Ureter (tissue), 1 donor: ENCODE results near the gene ITGA8. TPM values are rescaled to one million over a fixed set of nuclear protein-coding genes. Genes with fewer than 3 reads are reported as not detected.
"Not testable (repeated sequence)": the region's sequence is repeated elsewhere in the genome, so short reads cannot be mapped to it uniquely, and the experiment has no call there.

ENCODE experiments used
- DNase-seq: peaks from one replicate; pipeline ENCODE4 v3.0.0-alpha.2; 2020; ENCODE audit warnings: low spot score
- total RNA-seq: library from RNA; stranded (reverse); gene quantifications from one replicate; pipeline ENCODE4 v1.2.4, GENCODE V29; 2023
- donor health status: DM: yes; HTN: yes; CAD: no.

ITGA8 gene
- total RNA-seq, 1 donor from 2014 or later: 58.6 TPM

DNA sequence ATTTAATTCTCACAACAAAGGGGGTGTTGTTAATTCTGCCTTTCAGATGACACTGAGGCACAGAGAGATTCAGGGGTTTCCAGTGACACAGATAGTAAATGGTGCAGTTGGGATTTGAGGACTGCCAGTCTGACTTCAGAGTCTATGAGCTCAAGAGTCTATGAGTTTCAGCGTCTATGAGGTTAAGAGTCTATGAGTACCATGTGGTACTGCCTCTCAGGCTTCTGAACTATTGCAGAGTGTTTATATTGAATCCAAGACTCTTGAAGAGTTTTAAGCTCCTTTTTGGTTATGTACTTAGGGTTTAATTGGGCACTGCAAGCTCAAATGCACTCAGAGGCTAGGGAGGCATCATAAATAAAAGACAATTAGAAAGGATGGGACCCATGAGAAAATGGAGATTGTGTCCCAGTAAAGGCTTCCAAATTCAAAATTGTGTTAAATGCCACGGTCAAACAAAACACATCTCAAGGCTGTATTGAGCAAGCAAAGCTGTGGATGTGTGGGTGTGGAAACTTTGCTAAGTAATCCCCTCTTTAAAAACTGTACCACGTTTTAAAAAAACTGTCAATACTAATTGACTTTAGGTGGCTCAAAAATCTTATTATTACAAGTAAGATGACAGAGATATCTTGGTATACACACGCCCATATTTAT, 224.7 kb downstream of the ITGA8 start:
- no peak for DNase-seq

DNA sequence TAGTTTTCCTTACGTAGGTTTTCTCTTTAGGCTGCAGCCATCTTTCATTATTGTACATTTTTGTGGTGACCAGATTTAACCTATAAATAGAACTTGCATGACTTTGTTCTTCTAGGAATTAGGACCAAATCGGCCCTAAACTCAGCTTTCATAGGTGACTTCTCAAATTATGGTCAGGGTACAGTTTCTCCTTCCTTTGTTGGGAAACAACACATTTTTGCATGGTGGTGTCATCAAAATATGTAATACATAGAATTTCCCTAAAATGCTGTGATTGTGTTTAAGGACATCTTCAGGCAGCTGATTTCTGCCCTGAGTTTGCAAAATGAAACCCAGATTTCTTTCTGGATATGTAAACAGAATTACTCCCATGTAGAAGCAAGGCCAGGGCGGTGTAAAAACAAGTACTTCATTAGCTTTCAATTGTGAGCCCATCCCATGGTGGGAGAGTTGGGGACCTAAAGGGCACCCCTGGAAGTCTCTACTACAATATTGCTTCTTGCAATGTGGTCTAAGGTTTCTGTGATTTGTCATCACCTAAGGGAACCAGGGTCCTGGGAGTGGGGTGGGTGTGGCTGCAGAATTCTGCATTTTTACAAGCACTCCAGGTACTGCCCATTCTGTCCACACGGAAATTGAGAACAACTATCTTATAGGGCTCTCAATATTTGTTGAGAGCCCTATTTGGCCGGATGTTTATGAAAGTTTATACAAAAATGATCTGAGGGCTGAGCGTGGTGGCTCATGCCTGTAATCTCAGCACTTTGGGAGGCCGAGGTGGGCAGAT, 227.7 kb downstream of the ITGA8 start:
- DNase-seq: no peak

DNA sequence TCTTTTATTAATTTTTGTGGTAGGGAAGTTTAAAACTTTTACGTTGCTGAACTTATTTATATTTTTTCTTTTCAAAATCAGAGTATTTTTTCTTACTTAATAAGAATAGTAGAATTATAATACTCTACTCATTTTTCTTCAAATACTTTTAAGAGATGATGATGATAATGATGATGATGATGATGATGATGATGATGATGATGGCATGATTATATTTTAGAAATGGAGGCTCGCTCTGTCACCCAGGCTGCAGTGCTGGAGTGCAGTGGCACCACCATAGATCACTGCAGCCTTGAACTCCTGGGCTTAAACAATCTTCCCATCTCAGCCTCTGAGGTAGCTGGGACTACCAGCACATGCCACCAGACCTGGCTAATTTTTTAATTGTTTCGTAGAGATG, 230.3 kb downstream of the ITGA8 start:
- no peak for DNase-seq

DNA sequence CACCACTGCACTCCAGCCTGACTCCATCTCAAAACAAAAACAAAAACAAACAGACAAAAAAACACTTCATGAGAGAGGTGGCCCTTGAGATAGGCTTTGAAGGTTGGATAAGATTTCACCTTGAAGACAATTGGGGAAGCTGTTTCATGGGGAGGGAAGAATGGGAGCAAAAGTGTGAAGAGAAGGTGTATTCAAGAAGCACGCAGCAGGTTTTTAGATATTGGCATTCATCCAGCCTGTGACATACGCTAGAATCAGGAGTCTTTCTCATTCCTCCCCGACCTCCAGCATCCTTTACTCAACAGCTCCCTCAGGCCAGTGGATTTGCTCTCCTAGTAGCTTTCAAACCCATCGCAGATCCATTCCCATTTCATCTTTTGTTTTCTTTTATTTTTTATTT, 232.3 kb downstream of the ITGA8 start:
- DNase-seq: no peak

DNA sequence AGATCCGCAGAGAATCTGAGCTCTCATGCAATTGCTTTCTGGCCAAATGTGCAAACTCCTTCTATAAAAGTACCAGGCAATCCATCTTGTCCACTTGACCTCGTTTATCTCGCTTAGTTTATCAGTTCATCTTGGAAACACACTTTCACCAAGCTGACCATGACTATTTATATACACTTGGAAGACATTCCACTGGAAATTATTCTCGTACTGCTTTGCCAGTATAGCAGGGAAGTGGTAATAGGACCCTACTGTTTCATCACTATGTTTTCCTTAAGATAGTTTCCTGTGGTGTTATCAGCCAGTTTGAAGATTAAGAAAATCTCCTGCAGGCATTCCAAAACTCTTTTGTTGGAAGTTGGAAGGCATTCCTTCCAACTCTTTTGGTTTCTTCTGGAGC, 233.3 kb downstream of the ITGA8 start:
- DNase-seq: no peak

DNA sequence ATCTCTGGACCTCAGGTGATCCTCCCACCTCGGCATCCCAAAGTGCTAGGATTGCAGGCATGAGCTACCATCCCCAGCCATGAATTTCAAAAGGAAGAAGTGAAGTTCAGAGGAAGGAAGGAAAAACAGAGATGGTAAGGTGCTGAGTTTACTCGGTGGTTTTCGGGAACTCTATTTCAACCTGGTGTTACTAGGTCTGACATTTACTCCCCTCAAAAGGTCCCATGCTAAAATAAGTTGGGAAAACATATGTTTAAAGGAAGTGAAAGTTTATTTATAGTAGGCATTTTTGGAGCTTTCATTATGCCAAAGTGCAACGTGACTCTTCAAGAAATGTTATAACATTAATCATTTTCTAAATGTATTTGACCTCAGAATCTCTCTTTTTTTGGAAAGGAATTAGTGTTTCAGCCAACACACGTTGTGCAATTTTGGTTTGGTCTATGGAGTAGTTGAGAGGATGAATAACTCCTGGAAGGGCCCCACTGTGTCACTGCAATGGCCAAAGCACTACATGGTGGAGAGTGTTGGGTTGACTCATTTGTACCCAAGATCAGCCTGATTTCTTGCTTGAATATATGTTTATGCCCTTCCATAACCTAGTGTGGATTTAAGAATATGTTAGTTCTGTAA, 233.9 kb downstream of the ITGA8 start:
- DNase-seq: peak; percentile 69

GRCh38 chr10:15485027-15485426, 234.7 kb downstream of the ITGA8 start:
- DNase-seq: no peak

DNA sequence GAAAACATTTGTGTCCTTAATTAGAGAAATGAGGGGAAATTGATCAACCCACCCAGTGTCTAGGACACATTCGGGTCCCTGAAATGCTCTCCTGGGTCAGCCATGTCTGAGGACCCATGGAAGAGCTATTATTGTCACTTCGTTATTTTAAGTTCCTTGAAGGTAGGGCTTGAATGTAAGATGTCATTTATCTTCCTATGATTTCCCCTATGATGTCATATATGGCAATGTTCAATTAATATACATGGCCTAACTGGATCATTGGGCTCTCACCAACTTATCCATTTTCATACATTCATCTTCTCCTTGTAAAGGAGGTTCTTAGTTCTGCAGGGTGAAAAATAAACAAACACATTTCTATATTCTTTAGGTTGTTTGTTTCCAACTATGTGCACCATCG, 235.6 kb downstream of the ITGA8 start:
- no peak for DNase-seq

DNA sequence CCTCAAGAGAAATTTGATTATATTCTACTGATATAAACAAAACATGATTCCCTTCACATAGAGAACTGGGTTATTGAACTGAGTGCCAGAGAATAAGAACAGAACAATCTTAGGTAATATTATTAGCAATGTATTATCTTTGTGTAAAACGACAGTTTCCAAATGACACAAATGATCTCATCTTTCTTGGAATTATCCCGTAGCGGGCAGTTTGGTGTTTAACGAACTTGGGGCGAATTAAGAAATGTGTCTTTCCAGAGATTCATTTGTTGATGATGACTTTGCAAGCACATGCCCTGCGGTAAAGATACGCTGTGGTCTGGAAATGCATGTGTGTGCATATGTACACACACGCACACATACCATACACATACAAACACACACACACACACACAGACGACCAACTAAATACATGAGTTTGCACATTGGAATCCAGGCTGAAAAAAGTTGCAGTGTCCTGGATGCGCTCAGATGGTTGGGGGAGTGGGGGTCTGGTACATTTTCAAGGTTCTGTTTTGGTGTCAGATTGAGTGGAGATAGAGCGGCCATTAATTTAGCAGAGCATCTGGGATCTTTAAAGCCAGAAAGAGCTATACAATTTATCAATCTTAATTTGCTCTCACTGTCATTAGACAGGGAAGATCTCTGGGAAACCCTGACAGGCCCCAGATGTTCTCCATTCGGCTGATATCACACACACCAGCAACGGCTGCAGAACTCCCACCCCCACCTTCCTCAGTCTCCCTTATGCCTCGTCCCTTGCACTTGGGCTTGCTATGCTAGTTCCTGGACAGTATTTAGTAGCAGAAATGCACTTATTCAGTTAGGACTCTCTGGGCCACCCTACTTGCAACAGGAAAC, 236.3 kb downstream of the ITGA8 start:
- no peak for DNase-seq

GRCh38 chr10:15482156-15482555, 237.6 kb downstream of the ITGA8 start:
- no peak for DNase-seq

DNA sequence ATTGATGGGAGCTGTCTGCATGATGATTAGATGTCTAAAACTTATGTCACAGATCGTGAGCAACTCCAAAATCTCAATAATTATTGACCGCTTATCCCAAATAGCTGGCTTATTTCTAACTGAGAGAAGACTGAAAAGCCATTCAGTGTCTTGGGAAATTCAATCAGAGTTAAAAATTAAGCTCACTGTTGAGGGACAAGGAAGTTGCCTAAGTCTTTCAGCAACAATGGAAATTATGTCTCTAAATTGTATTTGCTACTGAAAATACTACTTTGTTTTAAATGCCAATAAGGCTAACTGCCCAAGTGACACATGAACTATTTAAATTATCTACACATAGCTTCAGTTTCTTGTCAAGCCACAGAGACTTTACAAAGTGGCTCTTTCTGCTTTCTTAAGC, 240.8 kb downstream of the ITGA8 start:
- DNase-seq: no peak

- DNase-seq: no peak
These were observed 241.3 kb downstream of the ITGA8 start for GRCh38 chr10:15478429-15478828.

- DNase-seq: no peak
These were observed 243.4 kb downstream of the ITGA8 start for GRCh38 chr10:15476337-15476736.

- not testable (repeated sequence) for DNase-seq
These were observed 244.3 kb downstream of the ITGA8 start for GRCh38 chr10:15475439-15475838.

- no peak for DNase-seq
These were observed 245.1 kb downstream of the ITGA8 start for GRCh38 chr10:15474671-15475070.

DNA sequence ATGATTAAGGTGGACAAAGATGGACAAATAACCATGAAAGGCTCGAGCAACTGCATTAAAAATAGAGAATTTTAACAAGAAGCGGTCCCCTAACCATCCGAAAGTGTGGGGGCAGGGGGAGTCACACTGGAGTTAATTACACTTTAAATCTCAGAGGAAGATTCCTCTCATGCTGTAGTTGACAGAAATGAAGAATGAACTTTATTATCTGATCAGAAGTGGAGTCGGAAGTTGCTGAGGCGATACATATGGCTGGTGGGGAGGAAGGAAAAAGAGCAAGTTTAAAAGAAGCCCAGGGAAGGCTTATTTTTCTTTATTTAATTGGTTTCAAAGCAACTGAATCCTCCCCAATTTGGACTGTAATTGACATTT, 246.3 kb downstream of the ITGA8 start:
- no peak for DNase-seq

- no peak for DNase-seq
These were observed 247.0 kb downstream of the ITGA8 start for GRCh38 chr10:15472431-15473395.

DNA sequence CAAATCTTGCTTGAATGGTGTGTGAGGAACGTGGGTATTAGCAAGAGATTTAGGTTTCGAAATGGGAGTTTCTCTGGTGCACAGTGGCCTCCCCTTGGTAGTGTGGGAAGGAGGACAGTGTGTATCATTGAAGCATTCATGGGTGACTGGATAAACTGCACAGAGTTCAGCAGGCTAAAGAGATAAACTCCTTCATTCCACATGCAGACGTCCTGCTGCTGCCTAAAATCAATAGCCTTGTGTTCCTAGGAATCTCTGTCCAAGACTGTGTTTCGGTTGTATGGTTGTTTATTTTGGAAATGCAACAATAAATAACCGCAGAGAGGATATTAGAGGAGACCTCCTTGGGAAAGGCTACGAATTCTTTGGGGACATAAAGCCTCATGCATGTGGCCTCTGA, 247.7 kb downstream of the ITGA8 start:
- DNase-seq: no peak

- no peak for DNase-seq
These were observed 250.6 kb downstream of the ITGA8 start for GRCh38 chr10:15469111-15469510.

DNA sequence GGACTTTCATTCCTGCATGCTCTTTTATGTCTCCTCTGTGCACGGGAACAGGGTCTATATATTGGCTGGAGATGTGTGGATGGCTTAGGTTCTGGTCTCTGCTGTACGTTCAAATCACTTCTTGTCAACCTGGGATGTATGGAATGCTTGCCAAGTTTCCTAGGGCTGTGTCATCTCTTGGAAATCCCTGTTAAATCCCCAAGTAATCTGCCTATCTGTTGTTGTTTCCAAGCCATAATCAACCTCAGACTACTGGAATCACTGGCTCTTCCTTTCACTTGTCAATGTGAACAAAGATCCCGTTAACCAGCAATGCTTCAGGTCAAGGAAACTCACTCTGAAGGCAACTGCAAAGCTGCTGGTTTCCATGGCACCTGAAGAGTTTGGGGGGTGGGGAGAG, 255.3 kb downstream of the ITGA8 start:
- DNase-seq: no peak
